ENCODE measurements around the gene ACHE.
A peak's percentile ranks its signal among the peaks of the same experiment; 100 is the strongest.
"Not testable (repeated sequence)": the region's sequence is repeated elsewhere in the genome, so short reads cannot be mapped to it uniquely, and the experiment has no call there.

The ACHE gene

GRCh38 chr7:100860702-100861615, 34.7 kb downstream of the ACHE start:
- no peak for DNase-seq

GRCh38 chr7:100859856-100860255, 35.8 kb downstream of the ACHE start:
- no peak for DNase-seq

DNA sequence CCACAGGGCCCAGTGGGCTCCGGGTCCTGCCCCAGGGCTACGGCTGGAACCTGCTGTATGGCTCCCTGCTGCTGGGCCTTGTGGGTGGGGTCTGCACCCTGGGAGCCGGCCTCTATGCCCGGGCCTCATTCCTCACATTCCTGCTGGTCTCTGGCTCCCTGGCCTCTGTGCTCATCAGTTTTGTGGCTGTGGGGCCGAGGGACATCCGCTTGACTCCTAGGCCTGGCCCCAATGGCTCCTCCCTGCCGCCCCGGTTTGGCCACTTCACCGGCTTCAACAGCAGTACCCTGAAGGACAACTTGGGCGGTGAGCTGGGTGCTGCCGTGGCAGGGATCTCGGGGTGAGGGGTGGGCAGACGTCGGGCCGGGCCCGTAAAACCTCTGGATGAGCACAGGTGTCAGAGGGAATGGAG, 38.8 kb downstream of the ACHE start:
- DNase-seq, result no peak

DNA sequence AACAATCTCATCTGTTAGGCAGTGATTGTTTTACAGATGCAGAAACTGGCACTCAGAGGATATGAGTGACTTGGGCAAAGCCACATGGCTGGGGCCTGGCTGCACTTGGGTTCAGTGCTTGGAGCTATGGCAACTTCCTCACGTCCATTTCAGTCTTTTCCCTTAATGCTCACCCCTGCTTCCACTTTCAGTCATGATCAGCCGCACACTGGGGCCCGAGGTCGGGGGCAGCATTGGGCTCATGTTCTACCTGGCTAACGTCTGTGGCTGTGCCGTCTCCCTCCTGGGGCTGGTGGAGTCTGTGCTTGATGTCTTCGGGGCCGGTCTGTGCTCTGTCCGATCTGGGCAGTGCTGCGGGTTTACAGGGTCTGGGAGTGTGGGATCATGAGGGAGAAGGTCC, 40.2 kb downstream of the ACHE start:
- no peak for DNase-seq

DNA sequence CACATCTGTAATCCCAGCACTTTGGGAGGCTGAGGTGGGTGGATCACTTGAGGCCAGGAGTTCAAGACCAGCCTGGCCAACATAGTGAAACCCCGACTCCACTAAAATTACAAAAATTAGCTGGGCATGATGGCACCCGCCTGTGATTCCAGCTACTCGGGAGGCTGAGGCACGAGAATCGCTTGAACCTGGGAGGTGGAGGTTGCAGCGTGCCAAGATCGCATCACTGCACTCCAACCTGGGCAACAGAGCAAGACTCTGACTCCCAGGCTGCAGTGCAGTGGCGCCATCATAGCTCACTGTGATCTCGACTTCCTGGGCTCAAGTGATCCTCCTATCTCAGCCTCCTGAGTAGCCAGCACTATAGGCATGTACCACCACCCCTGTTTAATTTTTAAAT, 40.8 kb downstream of the ACHE start:
- not testable (repeated sequence) for DNase-seq

- DNase-seq, result no peak
Measured at GRCh38 chr7:100854146-100854895, 41.4 kb downstream of the ACHE start.

DNA sequence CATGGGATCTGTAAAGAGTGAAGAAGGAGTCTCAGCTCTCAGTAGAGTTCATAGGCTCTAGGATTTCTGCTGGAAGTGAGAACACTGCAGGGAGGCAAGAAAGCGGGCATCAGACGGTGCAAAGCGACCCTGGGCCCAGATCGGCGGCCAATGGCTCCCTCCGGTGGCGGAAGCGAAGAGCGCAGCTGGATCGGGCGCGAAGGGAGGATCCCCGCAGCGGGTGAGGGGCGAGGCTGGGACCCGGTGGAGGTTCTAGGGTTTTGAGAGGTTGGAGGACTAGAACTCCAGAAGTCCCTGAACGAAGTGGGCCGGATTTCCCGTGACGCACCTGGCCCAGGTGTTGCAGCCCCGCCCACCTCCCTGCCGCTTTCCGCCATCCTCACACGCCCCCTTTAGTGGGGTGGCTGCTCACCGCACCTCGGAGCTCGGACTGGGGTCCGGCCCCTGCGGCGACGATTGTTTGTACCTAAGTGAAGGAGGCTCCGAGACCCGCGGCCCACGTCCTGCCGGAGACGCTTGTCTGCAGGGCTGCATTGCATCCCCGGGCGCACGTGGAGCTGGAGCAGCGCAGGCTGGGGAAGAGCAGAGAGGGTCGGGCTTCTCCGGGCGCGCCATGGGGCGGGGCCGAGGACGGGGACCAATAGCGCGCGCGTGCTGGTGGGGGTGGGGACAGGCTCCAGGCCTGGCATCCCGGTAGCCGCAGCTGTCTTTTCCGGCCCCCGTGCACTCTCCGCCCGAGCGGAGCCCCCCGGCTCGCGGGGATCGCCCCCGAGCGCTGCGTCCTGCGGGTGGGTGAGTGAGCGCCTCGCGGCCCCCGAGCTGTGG, 43.4 kb downstream of the ACHE start, which contains the start of gene SLC12A9:
Gene SLC12A9, plus strand, starts transcription at position 666 of the 825 bp plus-strand sequence. CDS start 1,485 bp downstream, outside the sequence.
- peak; percentile 82 to 85 for DNase-seq

DNA sequence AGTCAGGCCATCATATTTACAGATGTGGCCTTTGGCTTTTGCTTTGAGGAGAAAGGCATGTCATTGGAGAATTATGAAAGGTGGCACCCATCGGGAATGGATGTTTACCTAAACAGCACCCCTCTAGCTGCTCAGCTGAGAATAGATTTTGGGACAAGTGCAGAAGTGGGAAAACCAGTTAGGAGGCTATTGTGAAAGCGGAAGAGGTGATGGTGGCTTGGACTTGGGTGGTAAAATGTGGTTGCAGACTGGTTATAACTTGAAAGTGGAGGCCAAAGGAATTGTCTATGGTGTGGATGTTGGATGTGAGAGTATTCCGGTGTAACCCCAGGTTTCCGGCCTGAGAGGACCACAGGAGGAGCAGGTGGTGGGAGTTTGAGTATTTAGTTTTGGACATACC, 48.3 kb downstream of the ACHE start:
- DNase-seq, result no peak

- DNase-seq, result no peak
Measured at GRCh38 chr7:100840470-100841100, 55.1 kb downstream of the ACHE start.

Measured in CD4-positive, alpha-beta T cell treated with Interleukin-4 for 1 hour (primary cell).